ENCODE results near the gene CCDC127. TPM values are rescaled to one million over a fixed set of nuclear protein-coding genes. Genes with fewer than 3 reads are reported as not detected.
"Not testable (repeated sequence)": the region's sequence is repeated elsewhere in the genome, so short reads cannot be mapped to it uniquely, and the experiment has no call there.

The CCDC127 gene, protein sequence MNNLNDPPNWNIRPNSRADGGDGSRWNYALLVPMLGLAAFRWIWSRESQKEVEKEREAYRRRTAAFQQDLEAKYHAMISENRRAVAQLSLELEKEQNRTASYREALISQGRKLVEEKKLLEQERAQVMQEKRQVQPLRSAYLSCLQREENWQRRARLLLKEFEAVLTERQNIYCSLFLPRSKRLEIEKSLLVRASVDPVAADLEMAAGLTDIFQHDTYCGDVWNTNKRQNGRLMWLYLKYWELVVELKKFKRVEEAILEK
- 10.1 TPM for polyA plus RNA-seq (2013, experiment 1 of 4)
- 11.3 TPM for polyA plus RNA-seq (2013, experiment 2 of 4)
- 6.9 TPM for polyA plus RNA-seq (2013, experiment 3 of 4)
- 7.5 TPM for polyA plus RNA-seq (2013, experiment 4 of 4)

DNA sequence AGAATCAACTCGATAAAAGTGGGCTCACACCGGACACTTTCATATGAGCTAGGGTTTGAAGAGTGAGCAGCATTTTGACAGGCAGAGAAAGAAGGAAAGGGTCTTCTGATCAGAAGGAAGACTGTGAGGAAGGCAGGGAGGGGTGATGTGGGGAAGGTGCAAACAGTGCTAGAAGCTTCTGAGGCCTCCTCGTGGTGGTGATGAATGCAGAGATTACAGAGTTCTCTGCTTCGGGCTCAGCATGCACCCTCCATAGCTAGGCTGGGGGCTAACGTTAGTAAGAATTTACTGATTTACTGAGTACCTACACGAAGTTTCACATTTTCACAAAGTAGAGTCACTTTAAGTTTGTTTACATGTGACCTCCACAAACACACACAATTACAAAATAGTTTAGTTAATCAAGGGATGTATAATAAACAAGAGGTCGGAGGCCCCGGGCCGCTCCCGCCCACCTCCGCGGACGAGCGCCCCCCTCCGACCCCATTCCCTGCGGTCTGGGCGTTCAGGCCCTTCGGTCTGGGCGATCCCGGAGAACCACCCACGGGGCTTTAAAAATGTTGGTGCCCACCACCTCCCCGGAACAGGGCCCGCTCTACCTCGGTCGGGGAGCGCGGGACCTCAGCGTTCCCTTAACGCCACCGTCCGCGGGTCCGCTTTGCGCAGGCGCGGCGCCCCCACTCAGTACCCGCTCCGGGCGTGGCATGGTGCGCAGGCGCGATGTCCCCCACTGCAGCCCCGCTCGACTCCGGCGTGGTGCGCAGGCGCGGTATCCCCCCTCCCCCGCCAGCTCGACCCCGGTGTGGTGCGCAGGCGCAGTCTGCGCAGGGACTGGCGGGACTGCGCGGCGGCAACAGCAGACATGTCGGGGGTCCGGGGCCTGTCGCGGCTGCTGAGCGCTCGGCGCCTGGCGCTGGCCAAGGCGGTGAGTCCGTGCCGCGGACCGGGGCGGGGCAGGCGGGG is at the start of gene CCDC127, which contains the start of gene SDHA:
CCDC127 (minus strand) TSS at position 660 of the 963 bp plus-strand sequence. CDS start 1,304 bp downstream, outside the sequence.
SDHA (plus strand) TSS at position 827 of the 963 bp plus-strand sequence; CDS start at position 863, 36 bp downstream.
- H3K9me3 ChIP-seq (ENCODE audit: control insufficient read depth, low read length); H3K4me1 ChIP-seq (ENCODE audit: control insufficient read depth, insufficient read depth, low read length); H3K27me3 ChIP-seq (ENCODE audit: control insufficient read depth, insufficient read depth, low read length, poor library complexity, severe bottlenecking); H3K36me3 ChIP-seq (ENCODE audit: control insufficient read depth, insufficient read depth, low read length): not testable (repeated sequence)
- WGBS, 2 experiments: 1 to 3% methylated on average over 71 to 74 of the region's 75 CpGs
- Histone ChIP-seq H3K27ac (ENCODE audit: insufficient read depth, low read depth, low read length, poor library complexity, severe bottlenecking) (peak within 1 kb of the TSS; percentile 41), H3K4me3 (ENCODE audit: insufficient read depth, low read depth, low read length) (peak within 1 kb of the TSS; percentile 89)

DNA sequence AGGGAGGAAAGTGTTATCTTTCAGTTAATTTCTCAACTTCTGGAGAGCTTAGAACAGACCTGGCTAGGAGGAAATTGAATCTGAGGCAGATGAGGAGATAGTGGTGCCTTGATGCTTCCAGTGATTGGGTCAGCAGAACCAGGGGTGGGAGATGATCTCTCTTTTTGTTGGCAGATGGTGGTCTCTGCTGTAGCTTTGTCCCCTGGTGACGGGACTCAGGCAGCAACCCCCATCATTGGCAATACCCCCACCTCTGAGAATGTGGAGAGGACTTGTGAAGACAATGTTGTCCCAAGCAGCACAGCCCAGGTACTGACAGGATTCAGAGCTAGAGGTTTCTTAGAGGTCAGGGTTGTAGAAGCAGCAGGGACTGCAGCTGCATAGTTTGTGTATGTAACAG is 49.8 kb upstream of the CCDC127 start:
- Histone ChIP-seq H3K4me1 (ENCODE audit: control insufficient read depth, insufficient read depth, low read length) (no peaks in the 10 kb centered on the region), H3K4me3 (ENCODE audit: insufficient read depth, low read depth, low read length) (no peak overlapping the region), H3K9me3 (ENCODE audit: control insufficient read depth, low read length) (no peaks in the 10 kb centered on the region), H3K36me3 (ENCODE audit: control insufficient read depth, insufficient read depth, low read length) (no peaks in the 10 kb centered on the region), H3K27me3 (ENCODE audit: control insufficient read depth, insufficient read depth, low read length, poor library complexity, severe bottlenecking) (no peaks in the 10 kb centered on the region), H3K27ac (ENCODE audit: insufficient read depth, low read depth, low read length, poor library complexity, severe bottlenecking) (no peak overlapping the region)
- 57 to 67% methylated on average over 1 of the region's 1 CpG for WGBS, 2 experiments

DNA sequence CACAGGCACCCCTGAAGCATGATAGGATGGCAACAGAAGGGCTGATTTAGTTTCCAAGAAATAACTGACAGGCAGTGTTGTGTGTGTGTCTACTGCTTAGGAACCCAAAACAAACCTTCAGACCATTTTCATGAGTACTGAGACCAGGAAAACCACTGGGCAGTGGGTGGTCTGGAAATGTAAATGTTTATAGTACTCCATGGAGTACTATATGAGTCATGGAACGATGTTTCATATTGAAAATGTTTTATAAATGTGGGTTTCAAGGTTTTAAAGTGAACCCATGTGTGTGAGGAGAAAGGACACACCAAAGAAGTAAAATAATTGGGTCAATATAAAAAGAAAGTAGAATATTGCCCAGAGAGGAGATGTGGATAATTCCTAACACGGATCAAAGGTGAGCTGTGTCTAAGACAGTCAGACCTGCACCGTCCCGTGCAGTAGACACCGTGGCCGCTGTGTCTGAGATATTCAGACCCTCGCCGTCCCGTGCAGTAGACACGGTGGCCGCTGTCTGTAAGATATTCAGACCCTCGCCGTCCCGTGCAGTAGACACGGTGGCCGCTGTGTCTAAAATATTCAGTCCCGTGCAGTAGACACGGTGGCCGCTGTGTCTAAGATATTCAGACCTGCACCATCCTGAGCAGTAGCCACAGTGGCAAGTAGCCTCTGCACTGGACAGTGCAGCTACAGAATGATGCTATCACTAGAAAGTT is 48.5 kb upstream of the CCDC127 start:
- H3K4me1 ChIP-seq (ENCODE audit: control insufficient read depth, insufficient read depth, low read length); H3K4me3 ChIP-seq (ENCODE audit: insufficient read depth, low read depth, low read length); H3K36me3 ChIP-seq (ENCODE audit: control insufficient read depth, insufficient read depth, low read length); H3K27ac ChIP-seq (ENCODE audit: insufficient read depth, low read depth, low read length, poor library complexity, severe bottlenecking); H3K27me3 ChIP-seq (ENCODE audit: control insufficient read depth, insufficient read depth, low read length, poor library complexity, severe bottlenecking); H3K9me3 ChIP-seq (ENCODE audit: control insufficient read depth, low read length): not testable (repeated sequence)
- WGBS, 2 experiments: 78 to 79% methylated on average over 19 of the region's 19 CpGs

DNA sequence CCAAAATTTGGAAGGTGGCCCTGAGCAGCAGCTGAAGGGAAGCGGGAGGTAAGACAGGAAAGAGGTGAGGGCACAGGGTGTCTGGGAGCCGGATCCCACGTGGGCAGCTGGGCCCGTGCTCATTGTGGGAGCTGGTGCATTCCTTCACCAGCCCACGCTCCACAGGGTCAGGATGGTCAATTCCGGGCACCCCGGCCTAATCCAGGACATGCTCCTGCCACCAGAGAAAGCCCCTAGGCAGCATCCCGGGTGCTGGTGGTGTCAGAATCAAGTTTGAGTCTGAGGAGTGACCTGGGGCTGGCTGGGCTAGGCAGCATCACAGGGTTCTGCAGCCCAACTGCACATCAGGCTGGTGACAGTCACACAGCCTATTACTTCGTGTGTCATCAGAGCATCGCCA is 46.4 kb upstream of the CCDC127 start:
- H3K36me3 ChIP-seq (ENCODE audit: control insufficient read depth, insufficient read depth, low read length): no peaks in the 10 kb centered on the region
- no peak overlapping the region for H3K27ac ChIP-seq (ENCODE audit: insufficient read depth, low read depth, low read length, poor library complexity, severe bottlenecking)
- no peaks in the 10 kb centered on the region for H3K4me1 ChIP-seq (ENCODE audit: control insufficient read depth, insufficient read depth, low read length)
- no peaks in the 10 kb centered on the region for H3K9me3 ChIP-seq (ENCODE audit: control insufficient read depth, low read length)
- H3K4me3 ChIP-seq (ENCODE audit: insufficient read depth, low read depth, low read length): no peak overlapping the region
- H3K27me3 ChIP-seq (ENCODE audit: control insufficient read depth, insufficient read depth, low read length, poor library complexity, severe bottlenecking): no peaks in the 10 kb centered on the region
- 79 to 83% methylated on average over 10 of the region's 10 CpGs for WGBS, 2 experiments

DNA sequence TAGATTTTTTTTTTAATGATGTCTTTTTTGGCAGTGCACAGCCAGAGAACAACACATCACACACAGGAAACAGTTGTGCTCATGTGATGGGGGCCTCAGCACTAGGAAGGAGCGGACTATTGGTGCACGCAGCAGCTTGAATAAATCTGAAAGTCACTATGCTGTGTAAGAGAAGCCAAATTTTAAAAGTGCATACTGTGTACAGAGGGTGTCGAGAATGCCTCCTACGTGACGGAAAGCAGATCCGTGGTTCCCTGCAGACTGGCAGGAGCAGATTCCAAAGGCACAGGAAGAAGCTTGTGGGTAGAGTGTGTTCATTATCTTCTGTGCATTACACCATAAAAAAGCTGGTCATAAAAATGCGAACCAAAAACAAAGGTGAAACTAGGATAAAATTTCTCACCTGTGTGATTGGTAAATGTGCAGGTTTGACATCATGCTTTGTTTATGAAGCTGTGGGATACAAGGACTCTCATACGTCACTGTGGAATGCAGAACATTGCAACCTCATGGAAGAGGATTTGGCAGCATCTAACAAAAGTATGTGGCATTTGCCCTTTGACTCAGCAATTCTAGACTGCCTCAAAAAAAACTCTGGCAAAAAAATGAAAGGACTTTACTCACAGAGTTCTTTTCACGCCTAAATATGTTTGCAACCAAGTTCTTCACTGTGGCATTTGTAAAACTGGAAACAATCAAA is 45.5 kb upstream of the CCDC127 start:
- not testable (repeated sequence) for H3K4me1 ChIP-seq (ENCODE audit: control insufficient read depth, insufficient read depth, low read length); H3K9me3 ChIP-seq (ENCODE audit: control insufficient read depth, low read length); H3K27ac ChIP-seq (ENCODE audit: insufficient read depth, low read depth, low read length, poor library complexity, severe bottlenecking); H3K27me3 ChIP-seq (ENCODE audit: control insufficient read depth, insufficient read depth, low read length, poor library complexity, severe bottlenecking); H3K4me3 ChIP-seq (ENCODE audit: insufficient read depth, low read depth, low read length); H3K36me3 ChIP-seq (ENCODE audit: control insufficient read depth, insufficient read depth, low read length)
- 96% methylated on average over 9 of the region's 9 CpGs for WGBS, 2 experiments

DNA sequence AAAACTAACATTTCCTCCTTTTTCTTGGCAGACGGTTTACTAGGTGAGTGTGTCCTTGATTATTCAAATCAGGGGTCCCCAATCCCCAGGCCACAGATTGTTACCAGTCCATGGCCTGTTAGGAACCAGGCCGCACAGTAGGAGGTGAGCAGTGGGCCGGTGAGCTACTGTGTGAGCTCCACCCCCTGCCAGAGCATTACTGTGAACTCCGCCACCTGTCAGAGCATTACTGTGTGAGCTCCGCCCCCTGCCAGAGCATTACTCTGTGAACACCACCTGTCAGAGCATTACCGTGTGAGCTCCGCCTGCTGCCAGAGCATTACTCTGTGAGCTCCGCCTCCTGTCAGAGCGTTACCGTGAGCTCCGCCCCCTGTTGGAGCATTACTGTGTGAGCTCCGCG is 39.2 kb upstream of the CCDC127 start:
- H3K36me3 ChIP-seq (ENCODE audit: control insufficient read depth, insufficient read depth, low read length): peaks cover 4% of the 10 kb centered on the region
- 84 to 86% methylated on average over 13 of the region's 13 CpGs for WGBS, 2 experiments
- H3K9me3 ChIP-seq (ENCODE audit: control insufficient read depth, low read length): no peaks in the 10 kb centered on the region
- H3K27me3 ChIP-seq (ENCODE audit: control insufficient read depth, insufficient read depth, low read length, poor library complexity, severe bottlenecking): no peaks in the 10 kb centered on the region
- H3K4me3 ChIP-seq (ENCODE audit: insufficient read depth, low read depth, low read length): no peak overlapping the region
- no peak overlapping the region for H3K27ac ChIP-seq (ENCODE audit: insufficient read depth, low read depth, low read length, poor library complexity, severe bottlenecking)
- no peaks in the 10 kb centered on the region for H3K4me1 ChIP-seq (ENCODE audit: control insufficient read depth, insufficient read depth, low read length)

DNA sequence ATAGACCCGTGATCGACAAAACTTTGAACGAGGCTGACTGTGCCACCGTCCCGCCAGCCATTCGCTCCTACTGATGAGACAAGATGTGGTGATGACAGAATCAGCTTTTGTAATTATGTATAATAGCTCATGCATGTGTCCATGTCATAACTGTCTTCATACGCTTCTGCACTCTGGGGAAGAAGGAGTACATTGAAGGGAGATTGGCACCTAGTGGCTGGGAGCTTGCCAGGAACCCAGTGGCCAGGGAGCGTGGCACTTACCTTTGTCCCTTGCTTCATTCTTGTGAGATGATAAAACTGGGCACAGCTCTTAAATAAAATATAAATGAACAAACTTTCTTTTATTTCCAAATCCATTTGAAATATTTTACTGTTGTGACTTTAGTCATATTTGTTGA is 38.4 kb upstream of the CCDC127 start:
- H3K36me3 ChIP-seq (ENCODE audit: control insufficient read depth, insufficient read depth, low read length); H3K27me3 ChIP-seq (ENCODE audit: control insufficient read depth, insufficient read depth, low read length, poor library complexity, severe bottlenecking); H3K9me3 ChIP-seq (ENCODE audit: control insufficient read depth, low read length); H3K4me1 ChIP-seq (ENCODE audit: control insufficient read depth, insufficient read depth, low read length); H3K27ac ChIP-seq (ENCODE audit: insufficient read depth, low read depth, low read length, poor library complexity, severe bottlenecking); H3K4me3 ChIP-seq (ENCODE audit: insufficient read depth, low read depth, low read length): not testable (repeated sequence)
- 89 to 95% methylated on average over 7 of the region's 8 CpGs for WGBS, 2 experiments

DNA sequence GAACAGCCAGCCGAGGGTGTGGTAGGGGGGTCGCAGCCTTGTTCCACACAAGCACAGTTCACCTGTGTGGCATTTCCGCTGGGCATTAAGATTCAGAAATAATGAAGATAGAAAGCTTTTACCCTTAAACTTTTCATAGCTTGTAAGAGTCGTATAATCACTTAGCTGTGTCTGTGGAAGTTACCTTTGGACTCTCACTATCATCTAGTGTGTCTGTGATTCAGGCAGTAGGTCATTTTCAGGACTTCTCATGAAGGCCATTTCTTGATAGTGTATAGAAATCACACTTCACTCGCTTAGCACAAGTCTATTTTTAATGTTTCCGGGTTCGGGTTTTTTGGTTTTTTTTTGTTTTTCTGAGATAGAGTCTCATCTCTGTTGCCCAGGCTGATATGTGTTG is 37.2 kb upstream of the CCDC127 start:
- not testable (repeated sequence) for H3K9me3 ChIP-seq (ENCODE audit: control insufficient read depth, low read length); H3K27ac ChIP-seq (ENCODE audit: insufficient read depth, low read depth, low read length, poor library complexity, severe bottlenecking); H3K27me3 ChIP-seq (ENCODE audit: control insufficient read depth, insufficient read depth, low read length, poor library complexity, severe bottlenecking); H3K36me3 ChIP-seq (ENCODE audit: control insufficient read depth, insufficient read depth, low read length); H3K4me3 ChIP-seq (ENCODE audit: insufficient read depth, low read depth, low read length); H3K4me1 ChIP-seq (ENCODE audit: control insufficient read depth, insufficient read depth, low read length)
- 93 to 95% methylated on average over 6 of the region's 7 CpGs for WGBS, 2 experiments

DNA sequence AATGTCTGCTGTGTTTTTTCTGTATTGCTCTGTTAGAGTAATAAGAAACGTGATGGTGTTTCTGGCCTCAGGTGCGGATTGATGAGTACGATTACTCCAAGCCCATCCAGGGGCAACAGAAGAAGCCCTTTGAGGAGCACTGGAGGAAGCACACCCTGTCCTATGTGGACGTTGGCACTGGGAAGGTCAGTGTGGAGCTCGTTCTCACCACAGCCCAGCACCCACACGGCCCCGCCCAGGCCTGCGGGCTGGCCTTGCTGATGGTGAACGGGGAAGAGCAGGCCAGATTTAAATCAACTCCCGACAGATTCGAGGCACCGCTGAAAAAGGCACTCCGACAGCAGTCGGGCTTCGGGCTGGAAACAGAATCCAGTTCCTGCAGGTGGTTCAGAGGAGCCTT is 36.4 kb upstream of the CCDC127 start:
- WGBS, 2 experiments: 89 to 92% methylated on average over 10 to 12 of the region's 15 CpGs
- not testable (repeated sequence) for H3K27me3 ChIP-seq (ENCODE audit: control insufficient read depth, insufficient read depth, low read length, poor library complexity, severe bottlenecking); H3K4me3 ChIP-seq (ENCODE audit: insufficient read depth, low read depth, low read length); H3K36me3 ChIP-seq (ENCODE audit: control insufficient read depth, insufficient read depth, low read length); H3K4me1 ChIP-seq (ENCODE audit: control insufficient read depth, insufficient read depth, low read length); H3K27ac ChIP-seq (ENCODE audit: insufficient read depth, low read depth, low read length, poor library complexity, severe bottlenecking); H3K9me3 ChIP-seq (ENCODE audit: control insufficient read depth, low read length)
